OCI-LY1 (cell line): ENCODE measurements around the gene CCDC12.

Source experiments
- H2AFZ ChIP-seq: fragments of 200-600 bp; sonication (generic), shearing (Covaris generic); 2 replicates; pipeline ENCODE4 v1.6.0; 2014; ENCODE audit warnings: antibody characterized with exemption, mild to moderate bottlenecking, low read length
- H3F3A ChIP-seq: fragments of 200-600 bp; sonication (generic), shearing (Covaris generic); 2 replicates; pipeline ENCODE4 v1.6.0; 2014; ENCODE audit warnings: mild to moderate bottlenecking, antibody characterized with exemption, low read length, moderate library complexity; ENCODE audit not compliant: insufficient read depth
- H3K27ac ChIP-seq: fragments of 200-600 bp; sonication (generic); 2 replicates; pipeline ENCODE4 v1.5.1; 2014; ENCODE audit warnings: low read length, mixed run types, mild to moderate bottlenecking, low read depth; ENCODE audit not compliant: poor library complexity, severe bottlenecking
- H3K27me3 ChIP-seq: fragments of 200-600 bp; sonication (generic); 2 replicates; pipeline ENCODE4 v1.6.0; 2014; ENCODE audit warnings: antibody characterized with exemption, mild to moderate bottlenecking, low read length, moderate library complexity; ENCODE audit not compliant: insufficient read depth
- H3K36me3 ChIP-seq: fragments of 200-600 bp; sonication (generic); 2 replicates; pipeline ENCODE4 v1.6.1; 2014; ENCODE audit warnings: mild to moderate bottlenecking, antibody characterized with exemption, low read length, moderate library complexity, mixed read lengths; ENCODE audit not compliant: insufficient read depth
- H3K4me1 ChIP-seq: fragments of 200-600 bp; sonication (generic); 2 replicates; pipeline ENCODE4 v1.5.1; 2014; ENCODE audit warnings: mild to moderate bottlenecking, low read length, moderate library complexity; ENCODE audit not compliant: insufficient read depth, severe bottlenecking
- H3K4me2 ChIP-seq: fragments of 200-600 bp; sonication (generic), shearing (Covaris generic); 2 replicates; pipeline ENCODE4 v1.6.1; 2014; ENCODE audit warnings: low read length
- H3K4me3 ChIP-seq: fragments of 200-600 bp; sonication (generic); 2 replicates; pipeline ENCODE4 v1.5.1; 2014; ENCODE audit warnings: low read length, low read depth, mild to moderate bottlenecking, mixed read lengths; ENCODE audit not compliant: poor library complexity, severe bottlenecking
- H3K79me2 ChIP-seq: fragments of 200-600 bp; shearing (Covaris generic); 2 replicates; pipeline ENCODE4 v1.6.1; 2016; ENCODE audit warnings: mixed run types, low read length, mixed read lengths; ENCODE audit not compliant: insufficient read depth
- H3K9ac ChIP-seq: fragments of 200-600 bp; sonication (generic), shearing (Covaris generic); 2 replicates; pipeline ENCODE4 v1.6.1; 2014; ENCODE audit warnings: mild to moderate bottlenecking, low read length, mixed read lengths
- H3K9me2 ChIP-seq: fragments of 200-600 bp; sonication (generic), shearing (Covaris generic); 2 replicates; pipeline ENCODE4 v1.6.1; 2014; ENCODE audit warnings: low read depth, mild to moderate bottlenecking, low read length, mixed read lengths
- H3K9me3 ChIP-seq: fragments of 200-600 bp; shearing (Covaris generic); 2 replicates; pipeline ENCODE4 v1.6.1; 2014; ENCODE audit warnings: low read length, mixed read lengths
- H4K20me1 ChIP-seq: fragments of 200-600 bp; sonication (generic), shearing (Covaris generic); 2 replicates; pipeline ENCODE4 v1.6.0; 2016; ENCODE audit warnings: mild to moderate bottlenecking, low read length; ENCODE audit not compliant: insufficient read depth
- CTCF ChIP-seq: fragments of 200-600 bp; sonication (generic), shearing (Covaris generic); IDR thresholded peaks from 2 replicates; pipeline ENCODE4 v1.5.1; 2017; ENCODE audit warnings: mild to moderate bottlenecking, antibody characterized with exemption, low read length, moderate library complexity, mixed read lengths
- EZH2 ChIP-seq: fragments of 200-600 bp; sonication (generic), shearing (Covaris generic); IDR thresholded peaks from 2 replicates; pipeline ENCODE4 v1.8.0; 2017; ENCODE audit warnings: borderline replicate concordance, mixed run types, mild to moderate bottlenecking, antibody characterized with exemption, low read length, moderate library complexity, mixed read lengths

The CCDC12 gene

DNA sequence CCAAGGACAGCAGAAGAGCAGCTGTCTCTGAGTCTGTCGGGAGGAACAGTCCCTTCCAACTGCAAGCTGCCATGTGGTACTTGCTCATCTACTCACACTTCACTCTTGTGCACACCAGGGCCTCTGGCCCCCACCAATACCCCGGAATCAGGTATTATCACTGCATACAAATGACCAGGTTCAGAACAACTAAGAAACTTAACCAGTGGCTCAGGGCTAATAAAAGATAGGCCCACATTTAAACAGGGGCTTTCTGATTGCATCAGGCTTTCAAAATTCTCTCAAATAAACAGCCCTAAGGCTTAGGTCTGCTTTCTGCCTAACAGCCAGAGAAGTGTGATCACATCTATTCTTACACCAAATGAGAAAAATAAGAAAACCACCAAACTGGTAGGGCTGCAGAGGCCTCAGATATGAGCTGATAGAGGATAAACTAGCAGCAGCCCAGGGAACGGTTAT, 20.7 kb downstream of the CCDC12 start:
- H3K9ac ChIP-seq, result peak overlapping the region; percentile 21; the same call in 1 of the 2 replicates
- peak overlapping the region; percentile 55 for H3K27ac ChIP-seq
- H3K4me1 ChIP-seq, result peaks cover 82% of the 10 kb centered on the region
- no peaks in the 10 kb centered on the region for H4K20me1 ChIP-seq
- peaks cover 95% of the 10 kb centered on the region for H3K79me2 ChIP-seq
- H2AFZ ChIP-seq, result no peak overlapping the region
- H3F3A ChIP-seq, result no peaks in the 10 kb centered on the region
- no peak overlapping the region; the same call in 1 of the 2 replicates for H3K4me2 ChIP-seq
- no peaks in the 10 kb centered on the region for H3K9me2 ChIP-seq
- TF ChIP-seq CTCF, result no peak
- no peak for TF ChIP-seq EZH2
- H3K27me3 ChIP-seq, result no peaks in the 10 kb centered on the region
- peaks cover 14% of the 10 kb centered on the region; the same call in 1 of the 2 replicates for H3K36me3 ChIP-seq
- H3K9me3 ChIP-seq, result no peaks in the 10 kb centered on the region
- H3K4me3 ChIP-seq, result no peak overlapping the region

DNA sequence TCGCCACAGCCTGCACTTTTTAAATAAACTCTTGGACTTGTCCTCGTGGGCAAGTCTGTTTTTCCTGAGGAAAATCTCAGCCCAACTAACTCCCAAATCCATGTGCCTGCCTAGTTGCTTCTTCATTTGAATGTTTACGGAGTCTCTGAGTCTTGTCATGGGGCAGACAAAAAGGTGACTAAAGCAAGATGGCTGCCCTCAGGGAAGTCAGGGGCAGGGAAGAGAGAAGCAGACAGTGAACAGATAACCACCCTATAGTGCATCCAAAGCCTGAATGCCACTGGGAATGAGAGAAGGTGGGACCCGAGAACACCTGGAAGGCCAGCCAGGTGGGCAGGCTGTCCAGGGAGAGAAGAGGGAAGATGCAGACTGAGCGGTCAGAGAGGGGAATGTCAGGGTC, 21.4 kb downstream of the CCDC12 start:
- no peaks in the 10 kb centered on the region for H4K20me1 ChIP-seq
- H3F3A ChIP-seq, result no peaks in the 10 kb centered on the region
- H3K4me3 ChIP-seq, result no peak overlapping the region
- H3K9me2 ChIP-seq, result no peaks in the 10 kb centered on the region
- H2AFZ ChIP-seq, result no peak overlapping the region
- H3K9ac ChIP-seq, result no peak overlapping the region; the same call in 1 of the 2 replicates
- no peaks in the 10 kb centered on the region for H3K9me3 ChIP-seq
- H3K36me3 ChIP-seq, result peaks cover 13% of the 10 kb centered on the region; the same call in 1 of the 2 replicates
- peaks cover 95% of the 10 kb centered on the region for H3K79me2 ChIP-seq
- H3K4me1 ChIP-seq, result peaks cover 76% of the 10 kb centered on the region
- TF ChIP-seq CTCF, result no peak
- TF ChIP-seq EZH2, result no peak
- no peak overlapping the region for H3K4me2 ChIP-seq
- peak overlapping the region; percentile 35 for H3K27ac ChIP-seq
- H3K27me3 ChIP-seq, result no peaks in the 10 kb centered on the region

DNA sequence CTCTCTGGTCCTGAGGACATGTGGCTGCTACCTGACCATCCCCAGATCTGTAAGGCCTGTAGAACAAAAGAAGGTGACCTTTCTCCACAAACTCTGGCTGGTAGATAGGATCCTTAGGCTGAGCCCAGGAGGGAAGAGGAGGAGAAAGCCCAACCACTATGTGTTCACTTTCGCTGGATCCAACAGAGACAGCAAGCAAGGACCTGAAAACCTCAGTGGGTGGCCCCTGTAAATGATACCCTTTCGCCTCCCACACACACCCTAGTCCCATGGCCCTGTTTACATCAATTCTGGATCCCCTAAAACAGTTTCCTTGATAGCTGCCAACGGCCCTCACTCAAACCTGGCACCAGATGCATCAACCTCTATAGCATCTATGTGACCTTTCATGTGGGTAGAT, 22.4 kb downstream of the CCDC12 start:
- Histone ChIP-seq H3K27ac (peak overlapping the region; percentile 67), H3K79me2 (peaks cover 94% of the 10 kb centered on the region), H3F3A (no peaks in the 10 kb centered on the region), H3K27me3 (no peaks in the 10 kb centered on the region), H4K20me1 (no peaks in the 10 kb centered on the region), H3K36me3 (peaks cover 13% of the 10 kb centered on the region; the same call in 1 of the 2 replicates), H3K4me1 (peaks cover 71% of the 10 kb centered on the region), H2AFZ (no peak overlapping the region), H3K4me3 (no peak overlapping the region), H3K4me2 (peak overlapping the region; percentile 40; the same call in 1 of the 2 replicates), H3K9ac (no peak overlapping the region; the same call in 1 of the 2 replicates), H3K9me3 (no peaks in the 10 kb centered on the region), H3K9me2 (no peaks in the 10 kb centered on the region)
- TF ChIP-seq CTCF (no peak), EZH2 (no peak)
